Activated CD4-positive, alpha-beta T cell treated with anti-CD3 and anti-CD28 coated beads, Interleukin-2, amount 50 U/mL, for 48 hours (primary cell): ENCODE results near the gene SLC5A10.
"Not testable (repeated sequence)": the region's sequence is repeated elsewhere in the genome, so short reads cannot be mapped to it uniquely, and the experiment has no call there.

Source experiments
- DNase-seq, 2 experiments: peaks; one replicate each; pipeline ENCODE4 v3.0.0-alpha.2; 2020

SLC5A10 gene

GRCh38 chr17:19047510-19047909 lies 95.5 kb downstream of the SLC5A10 start:
- DNase-seq = not testable (repeated sequence)

GRCh38 chr17:19048826-19049225 lies 96.9 kb downstream of the SLC5A10 start:
- DNase-seq = not testable (repeated sequence)

- DNase-seq = not testable (repeated sequence)
These were observed 103.5 kb downstream of the SLC5A10 start for GRCh38 chr17:19055447-19055846.

GRCh38 chr17:19062009-19062717 lies 110.2 kb downstream of the SLC5A10 start:
- not testable (repeated sequence) for DNase-seq

GRCh38 chr17:19062718-19063325 lies 110.9 kb downstream of the SLC5A10 start:
- not testable (repeated sequence) for DNase-seq

- peak; percentile 94 to 97 for DNase-seq
These were observed 111.5 kb downstream of the SLC5A10 start for GRCh38 chr17:19063326-19063956.

- DNase-seq = not testable (repeated sequence)
These were observed 112.4 kb downstream of the SLC5A10 start for GRCh38 chr17:19064378-19064777.

- not testable (repeated sequence) for DNase-seq
These were observed 118.6 kb downstream of the SLC5A10 start for GRCh38 chr17:19070318-19071168.
